T-helper 2 cell (primary cell): ENCODE data around the gene PROM2.

ENCODE experiments used
- DNase-seq, 5 experiments: peaks; one replicate each; pipeline versions ENCODE4 v3.0.0 to v3.0.0-alpha.2; 2012 to 2022

The PROM2 gene

DNA sequence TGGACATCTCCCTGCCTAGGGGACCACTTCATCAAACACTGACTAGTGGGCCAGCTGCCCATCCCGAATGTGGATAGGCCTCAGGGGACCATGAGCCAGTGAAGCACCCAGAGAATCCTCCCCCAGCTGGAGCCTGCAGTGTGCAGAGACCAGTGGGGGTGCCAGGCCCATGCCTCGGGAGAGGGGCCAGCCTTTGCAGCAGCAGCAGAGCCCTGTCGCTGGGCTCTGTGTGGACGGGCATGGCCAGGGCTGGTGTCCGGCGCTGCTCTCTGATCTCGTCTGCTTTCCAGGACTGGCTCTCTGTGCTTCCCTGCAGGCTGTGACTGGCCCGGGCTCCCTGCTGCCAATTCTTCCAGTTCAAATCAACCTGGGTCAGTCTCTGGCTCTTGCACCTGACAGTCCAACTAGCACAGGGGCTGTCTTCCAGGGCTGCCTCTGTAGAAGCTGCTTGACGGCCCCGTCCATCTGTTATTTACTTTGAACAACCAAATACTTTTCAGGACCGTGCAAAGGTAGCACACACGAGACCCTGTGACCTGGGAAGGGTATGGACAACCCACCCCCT, 34.3 kb downstream of the PROM2 start:
- no peak for DNase-seq

DNA sequence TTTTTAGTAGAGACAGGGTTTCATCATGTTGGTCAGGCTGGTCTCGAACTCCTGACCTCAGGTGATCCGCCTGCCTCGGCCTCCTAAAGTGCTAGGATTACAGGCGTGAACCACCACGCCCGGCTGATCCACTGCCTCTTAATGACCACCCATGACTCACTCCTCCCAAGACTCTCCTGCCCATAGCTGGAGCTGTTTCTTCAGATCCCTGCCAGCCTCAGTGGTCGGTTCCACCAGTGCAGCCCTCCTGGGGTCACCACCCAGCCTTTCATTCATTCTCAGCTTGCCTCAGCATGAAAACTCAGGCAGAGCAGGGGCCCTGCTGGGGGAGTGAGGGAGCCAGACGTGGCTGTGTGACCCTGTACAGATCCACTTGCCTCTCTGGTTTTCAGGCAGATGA, 35.4 kb downstream of the PROM2 start:
- no peak for DNase-seq

DNA sequence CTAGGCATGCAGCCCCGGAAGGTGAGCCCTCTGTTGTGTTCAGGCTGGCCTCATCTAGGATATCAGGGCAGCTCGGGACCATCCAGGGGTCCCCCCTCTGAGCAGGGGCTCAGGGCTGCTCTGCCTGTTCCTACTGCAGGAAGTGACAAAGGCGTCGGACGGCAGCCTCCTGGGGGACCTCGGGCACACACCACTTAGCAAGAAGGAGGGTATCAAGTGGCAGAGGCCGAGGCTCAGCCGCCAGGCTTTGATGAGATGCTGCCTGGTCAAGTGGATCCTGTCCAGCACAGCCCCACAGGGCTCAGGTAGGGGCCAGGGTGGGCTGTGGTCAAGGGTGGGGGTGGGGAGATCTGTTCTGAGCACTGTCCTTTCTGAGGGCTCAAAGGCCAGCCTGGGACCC, 36.0 kb downstream of the PROM2 start:
- no peak for DNase-seq

DNA sequence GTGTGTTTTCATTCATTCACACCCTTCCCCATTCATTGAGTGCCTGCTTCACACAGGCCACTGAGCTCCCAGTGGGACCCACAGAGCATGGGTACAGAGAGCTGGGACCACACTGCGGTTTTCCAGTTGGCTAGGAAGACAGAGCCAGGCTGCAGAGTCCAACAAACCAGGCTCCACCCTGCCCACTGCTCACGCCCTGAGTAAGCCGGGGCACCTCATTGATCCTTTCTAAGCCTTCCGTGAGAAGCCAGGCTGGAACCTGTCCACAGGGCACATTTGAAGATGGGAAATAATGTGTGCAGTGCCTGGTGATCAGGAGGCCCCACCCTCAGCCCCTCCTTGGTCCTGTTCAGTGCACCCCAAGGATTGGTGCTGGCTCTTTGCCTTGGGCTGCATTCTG, 36.4 kb downstream of the PROM2 start:
- no peak for DNase-seq

DNA sequence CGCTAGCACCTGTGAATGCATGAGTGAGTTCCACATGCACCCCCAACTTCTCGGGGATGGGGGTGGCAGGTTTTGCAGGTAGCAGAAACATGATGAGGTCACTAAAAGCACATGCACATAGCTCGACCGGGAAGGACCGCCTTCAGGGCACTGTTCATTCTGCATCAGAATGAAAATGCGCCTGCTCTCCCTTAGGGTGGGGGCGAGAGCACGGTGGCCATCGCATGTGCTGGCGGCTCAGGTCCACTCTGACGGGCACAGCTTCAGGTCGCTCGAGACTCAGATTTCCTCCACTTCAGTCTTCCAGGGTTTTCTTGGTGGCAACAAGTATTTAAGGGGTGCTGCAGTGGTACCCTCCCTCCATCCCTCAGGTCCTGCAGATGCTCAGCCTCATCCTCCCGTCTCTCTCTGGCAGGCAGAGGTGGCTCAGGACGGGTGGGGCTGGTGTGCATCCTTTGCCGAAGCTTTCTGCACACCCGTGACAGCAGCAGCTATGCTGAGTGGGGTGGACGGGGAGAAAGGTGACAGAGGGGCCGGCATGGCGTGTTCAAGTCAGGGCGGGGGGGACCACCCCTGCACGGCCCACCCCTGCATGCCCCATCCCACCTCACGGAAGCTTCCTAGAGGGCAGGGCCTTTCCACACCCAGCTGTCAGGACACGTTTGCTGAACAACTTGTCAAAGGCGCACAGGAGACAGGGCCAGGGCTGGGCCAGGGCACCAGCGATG, 37.7 kb downstream of the PROM2 start:
- no peak for DNase-seq

DNA sequence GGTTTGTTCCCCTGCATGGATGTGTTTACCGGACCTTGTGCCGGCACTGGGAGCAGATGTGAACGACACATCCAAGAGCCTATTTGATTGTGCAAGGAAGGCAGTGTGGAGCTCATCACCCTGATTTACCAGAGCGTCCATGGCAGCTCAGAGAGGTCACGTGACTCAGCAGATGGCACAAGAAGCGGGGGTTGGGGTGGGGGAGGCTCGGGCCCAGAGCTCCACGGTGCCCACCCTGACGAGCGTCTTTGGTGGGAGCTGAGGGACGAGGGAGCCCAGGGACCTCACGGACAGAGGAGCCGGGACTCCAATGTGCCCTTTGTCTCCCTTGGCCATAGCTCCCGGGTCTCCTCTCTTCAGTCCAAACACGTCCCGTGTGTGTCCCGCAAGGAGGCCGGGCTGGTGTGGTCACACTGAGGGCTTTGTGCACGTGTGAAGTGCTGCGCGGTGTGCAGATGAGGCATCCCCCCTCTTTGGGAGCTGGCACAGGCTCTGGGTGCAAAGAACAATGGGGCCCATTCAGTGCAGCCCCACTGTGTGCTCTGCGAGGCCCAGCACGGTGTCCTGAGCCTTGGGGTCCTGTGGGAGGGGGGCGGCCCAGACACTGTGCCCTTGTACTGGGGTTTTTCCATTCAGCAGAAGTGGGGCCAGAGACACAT, 38.4 kb downstream of the PROM2 start:
- no peak for DNase-seq

DNA sequence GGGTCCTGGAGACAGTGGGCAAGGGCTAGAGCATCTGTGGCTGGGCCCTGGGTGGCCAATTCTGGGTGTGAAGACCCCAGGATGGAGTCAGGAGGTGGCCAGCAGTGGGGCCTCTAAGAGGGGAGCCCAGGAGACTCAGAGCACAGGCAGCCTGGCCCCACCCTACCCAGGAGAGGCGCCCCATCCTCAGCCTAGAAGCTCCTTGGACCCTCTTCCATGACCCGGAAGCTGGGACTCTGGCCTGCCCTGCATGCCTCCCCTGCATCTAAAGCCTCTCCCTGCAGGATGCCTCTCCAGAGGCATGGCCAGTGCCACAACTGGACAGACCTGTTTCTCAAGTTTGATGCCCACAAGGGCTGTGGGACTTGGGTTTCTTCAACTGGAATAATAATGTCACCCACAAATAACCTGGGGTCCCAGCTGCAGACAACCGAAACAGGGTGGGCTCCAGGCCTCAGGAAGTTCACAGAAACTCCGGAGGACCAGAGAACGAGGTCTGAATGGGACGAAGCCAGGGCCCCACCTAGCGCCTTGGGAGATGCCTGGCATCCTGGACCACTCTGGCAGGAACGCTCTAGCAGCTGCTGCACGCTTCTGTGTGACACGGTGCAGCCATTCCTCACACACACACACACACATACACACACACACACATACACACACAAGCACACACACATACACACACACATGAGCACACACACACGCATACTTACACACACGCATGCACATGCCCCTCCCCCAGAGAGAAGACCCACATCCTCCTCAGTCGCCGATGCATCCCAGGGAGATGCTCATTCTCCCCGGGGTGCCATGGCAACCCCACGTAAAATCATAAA, 39.3 kb downstream of the PROM2 start:
- DNase-seq, result no peak

DNA sequence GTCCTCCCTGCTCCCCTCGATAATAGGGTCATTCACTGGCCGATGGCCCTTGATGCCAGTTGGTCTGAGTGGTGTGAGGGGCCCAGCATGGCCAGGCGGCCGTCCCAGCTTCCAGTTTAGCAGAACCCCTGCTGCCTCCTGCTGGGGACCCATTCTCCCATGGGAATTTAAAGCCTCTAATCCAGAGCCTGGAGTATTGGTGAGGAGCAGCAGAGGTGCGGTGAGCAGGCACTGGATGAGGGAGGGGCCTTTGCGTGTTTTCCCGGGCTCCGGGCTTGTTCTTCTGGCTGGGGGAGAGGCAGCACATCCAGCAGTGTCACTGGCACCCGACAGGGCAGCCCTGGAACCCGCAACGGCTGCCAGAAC, 40.3 kb downstream of the PROM2 start:
- no peak for DNase-seq

DNA sequence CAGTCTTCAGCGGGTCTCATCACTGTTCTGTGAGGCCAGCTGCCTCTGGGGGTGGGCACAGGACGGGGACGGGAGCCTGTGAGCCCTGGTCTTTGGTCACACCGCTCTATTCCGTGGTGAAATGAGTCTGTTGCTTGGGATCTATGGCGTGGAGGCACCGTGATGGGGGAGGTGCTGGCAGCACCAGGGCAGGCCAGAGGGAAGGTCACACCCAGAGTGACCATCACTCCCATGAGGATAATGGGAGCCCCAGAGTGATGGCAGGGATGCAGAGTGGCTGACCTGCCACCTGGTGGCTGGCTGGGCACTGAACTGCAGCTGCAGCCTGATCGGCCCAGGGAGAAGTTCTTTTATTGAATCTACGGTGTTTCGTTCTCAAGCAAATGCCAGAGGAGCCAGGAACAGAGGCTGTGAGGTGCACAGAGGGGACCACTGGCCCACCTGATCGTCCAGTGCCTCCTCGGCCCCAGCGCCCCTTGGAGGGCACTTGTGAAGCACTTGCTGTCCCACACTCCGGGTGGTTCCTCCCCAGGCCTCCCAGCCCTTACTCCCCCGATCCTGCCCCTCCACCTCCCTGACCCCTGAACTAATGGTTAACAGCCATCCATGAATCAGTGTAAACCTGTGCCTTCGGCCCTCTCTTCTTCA, 40.8 kb downstream of the PROM2 start:
- no peak for DNase-seq

DNA sequence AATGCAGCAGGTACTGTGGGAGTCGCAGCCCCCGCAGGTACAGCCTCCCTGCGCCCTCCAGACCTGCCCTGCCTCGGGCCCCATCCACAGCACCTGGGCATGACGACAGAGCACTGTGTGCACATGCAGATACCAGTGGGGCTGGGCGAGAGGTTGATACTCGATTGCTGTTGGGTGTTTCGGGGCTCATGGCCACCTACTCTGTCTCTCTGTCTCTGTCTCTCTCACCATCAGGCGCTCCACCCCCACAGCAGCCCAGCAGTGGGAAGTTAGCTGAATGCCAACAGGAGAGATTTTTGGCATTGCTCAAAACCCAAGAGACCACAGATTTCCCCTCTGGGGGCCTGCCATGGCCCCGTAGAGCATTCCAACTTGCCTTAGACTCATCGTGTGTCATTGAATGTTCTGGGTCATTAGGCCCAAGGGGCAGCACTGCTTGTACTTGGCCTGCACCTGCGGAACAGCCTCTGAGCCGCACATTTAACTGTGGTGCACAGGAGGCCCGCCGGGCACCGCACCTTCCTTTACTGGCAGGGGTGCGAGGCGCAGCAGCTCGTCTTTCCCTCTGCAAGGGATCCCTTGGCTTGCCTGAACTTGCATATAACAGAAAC, 41.7 kb downstream of the PROM2 start:
- DNase-seq, result no peak

DNA sequence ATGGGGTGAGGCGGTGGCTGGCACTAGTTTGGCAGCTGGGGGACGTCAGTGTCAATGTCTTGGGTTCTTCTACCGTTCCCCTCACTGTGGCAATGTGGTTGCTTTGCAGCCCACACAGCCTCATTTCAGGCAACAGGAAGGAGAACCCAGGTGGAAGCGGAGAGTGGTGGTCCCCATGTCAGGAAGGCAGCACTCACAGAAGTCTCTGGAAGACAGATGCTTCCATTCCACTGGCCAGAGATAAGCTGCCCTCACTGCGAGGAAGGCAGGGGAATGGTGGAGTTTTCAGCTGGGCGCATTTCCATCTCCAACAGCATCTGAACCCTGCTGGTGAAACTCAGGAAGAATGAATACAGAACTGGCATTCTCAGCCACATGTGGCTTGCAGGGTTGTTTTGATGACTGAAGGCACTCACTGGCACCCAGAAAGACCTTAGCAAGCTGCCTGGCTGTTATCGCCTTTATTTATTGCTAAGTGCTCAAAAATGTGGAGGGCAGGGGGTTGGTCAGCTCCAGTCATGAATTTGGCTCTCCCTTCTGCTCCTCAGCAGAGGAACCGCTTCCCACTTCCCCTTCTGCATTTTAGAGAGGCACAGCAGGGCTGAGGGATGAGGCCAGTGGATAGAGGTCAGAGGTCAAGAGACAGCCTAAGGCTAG, 42.3 kb downstream of the PROM2 start:
- no peak for DNase-seq

DNA sequence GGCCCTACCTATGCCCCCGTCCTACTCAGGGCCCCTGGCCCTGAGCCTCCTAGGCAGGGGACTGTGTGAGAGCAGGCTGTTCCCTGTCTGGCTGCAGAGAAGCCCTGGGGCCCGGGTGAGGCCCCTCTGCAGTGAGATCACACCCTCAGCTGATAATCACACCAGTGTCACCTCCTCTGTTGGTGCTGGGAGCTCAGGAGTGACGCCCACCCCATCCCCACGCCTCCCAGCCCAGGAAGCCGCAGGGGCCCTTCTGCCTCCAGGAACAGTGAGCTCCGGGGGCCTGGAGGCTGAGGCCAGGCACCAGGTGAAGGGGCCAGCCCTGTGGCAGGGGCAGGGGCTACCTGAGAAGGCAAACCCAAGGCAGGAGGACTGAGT, 42.9 kb downstream of the PROM2 start:
- no peak for DNase-seq

DNA sequence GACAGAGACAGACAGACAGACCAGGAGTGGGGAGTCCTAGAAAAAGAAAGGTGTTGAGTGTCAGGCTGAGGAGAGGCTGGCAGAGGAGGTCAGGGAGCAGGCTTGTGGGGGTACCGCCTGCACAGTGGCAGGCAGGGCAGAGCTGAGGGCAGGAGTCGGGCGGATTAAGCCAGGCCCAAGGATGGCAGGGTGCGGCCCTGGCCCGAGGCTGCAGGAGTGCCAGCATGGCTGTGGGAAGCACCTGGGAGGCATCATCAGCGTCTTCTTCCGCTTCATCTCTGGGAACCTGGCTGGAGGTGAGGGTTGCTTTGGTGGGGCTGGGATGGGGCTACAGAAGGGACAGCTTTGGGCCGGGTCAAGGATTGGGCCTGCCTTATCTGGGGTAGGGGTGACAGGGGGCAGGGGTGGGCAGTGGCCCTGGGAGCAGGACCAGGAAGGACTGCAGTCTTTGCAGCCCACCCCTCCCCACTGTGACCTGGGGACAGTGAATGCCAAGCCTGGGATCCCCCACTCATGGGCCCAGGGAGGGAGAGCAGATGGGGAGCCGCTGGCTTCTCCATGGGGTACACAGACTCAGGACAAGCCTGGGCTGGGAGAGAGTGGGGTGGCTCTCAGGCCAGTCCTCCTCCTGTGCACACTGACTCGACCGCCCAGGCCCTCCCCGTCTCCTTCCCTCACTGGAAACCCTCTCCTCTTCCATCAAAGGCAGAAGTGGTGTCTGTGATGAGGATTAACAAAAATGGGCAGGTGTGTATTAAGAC, 43.6 kb downstream of the PROM2 start:
- DNase-seq, result no peak

DNA sequence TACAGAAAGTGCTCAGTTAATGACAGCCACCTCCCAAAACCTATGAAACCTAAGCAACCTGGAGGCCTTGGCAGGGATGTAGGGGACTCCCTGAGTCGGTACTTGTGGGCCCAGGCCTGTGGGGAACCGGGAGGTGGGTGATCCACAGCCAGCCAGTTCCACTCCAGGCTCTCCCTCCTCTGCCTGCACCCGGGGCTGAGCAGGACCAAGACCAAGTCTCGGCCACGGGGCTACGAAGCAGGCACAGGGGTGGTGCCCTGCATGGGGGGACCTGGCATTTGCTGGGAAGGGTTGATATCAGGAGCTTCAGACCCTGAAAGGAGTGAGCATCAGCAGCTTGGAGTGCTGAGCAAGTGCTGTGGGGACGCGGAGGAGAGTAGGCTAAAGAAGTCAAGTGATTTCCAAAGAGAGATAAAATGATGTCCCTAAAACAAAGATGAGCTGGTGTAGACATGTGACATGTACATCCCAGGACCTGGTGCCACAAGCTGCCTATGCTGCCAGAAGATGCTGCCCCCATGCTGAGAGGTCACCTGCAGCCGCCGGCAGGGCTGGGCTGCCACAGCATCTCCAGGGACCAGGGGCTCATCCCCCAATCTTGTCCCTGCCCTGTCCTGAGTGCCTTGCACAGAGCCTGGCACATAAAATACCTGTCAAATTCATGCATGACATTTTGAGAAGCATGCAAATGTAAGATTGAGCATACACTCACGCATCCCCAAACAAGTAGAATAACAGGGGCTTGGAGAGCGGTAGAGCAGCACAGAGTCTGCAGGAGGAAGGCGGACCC, 44.4 kb downstream of the PROM2 start:
- no peak for DNase-seq

DNA sequence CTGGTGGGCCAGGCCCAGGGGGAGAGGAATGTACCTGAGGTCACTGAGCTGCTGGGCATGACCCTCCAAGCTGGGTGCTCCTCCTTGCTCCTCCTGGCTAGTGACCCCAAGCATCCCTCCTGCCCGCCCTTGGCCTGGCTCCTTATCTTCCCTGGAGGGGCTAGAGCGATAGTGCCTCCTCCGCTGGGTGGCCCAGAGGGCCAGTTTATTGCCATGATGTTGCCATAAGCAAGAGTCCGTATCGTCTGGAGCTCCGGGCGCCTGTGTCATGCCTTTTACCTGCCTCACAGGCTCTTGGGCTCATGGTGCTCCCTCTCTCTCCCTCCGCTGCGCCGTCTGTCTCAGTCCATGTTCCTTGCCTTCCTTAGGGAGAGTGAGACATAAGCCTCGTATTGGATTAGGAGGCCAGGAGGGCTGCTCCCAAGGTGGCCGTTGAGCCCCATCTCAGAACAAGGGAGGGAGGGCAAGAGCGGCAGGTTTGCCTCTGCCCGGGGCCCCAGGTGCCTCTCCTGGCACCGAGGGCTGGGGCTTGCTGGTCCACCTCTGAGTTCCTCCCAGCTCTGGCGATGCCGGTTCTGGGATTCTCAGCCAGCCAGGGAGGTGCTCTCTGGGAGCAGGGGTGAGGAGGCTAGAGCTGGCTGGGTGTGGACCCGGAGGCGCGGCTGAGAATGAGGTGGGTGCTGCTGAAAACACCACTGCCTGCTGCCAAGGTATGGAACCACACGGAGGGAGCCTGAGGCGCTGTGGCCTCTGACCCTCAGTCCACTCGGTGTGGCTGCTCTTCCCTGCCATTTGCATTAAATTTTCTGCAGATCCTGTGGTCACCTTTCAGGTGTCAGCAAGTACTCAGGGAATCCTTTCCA, 45.5 kb downstream of the PROM2 start:
- DNase-seq, result no peak

DNA sequence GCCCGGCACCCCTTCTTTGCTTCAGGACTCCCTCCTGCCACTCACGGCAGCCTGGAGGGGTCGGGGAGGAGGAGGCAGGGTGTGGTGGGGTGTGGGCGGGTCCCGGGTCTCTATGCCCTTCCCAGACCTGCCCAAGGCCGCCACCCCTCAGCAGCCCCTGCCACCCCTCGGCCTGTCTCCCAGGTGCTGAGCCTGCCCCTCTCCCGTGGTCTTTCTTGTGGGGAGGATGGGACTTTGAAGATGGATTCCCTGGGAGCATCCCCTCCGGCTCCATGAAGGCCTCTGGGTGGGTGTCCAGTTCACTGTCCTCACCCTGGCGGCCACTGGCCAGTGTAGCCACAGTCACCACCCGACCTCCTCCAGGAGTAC, 46.1 kb downstream of the PROM2 start:
- no peak for DNase-seq

DNA sequence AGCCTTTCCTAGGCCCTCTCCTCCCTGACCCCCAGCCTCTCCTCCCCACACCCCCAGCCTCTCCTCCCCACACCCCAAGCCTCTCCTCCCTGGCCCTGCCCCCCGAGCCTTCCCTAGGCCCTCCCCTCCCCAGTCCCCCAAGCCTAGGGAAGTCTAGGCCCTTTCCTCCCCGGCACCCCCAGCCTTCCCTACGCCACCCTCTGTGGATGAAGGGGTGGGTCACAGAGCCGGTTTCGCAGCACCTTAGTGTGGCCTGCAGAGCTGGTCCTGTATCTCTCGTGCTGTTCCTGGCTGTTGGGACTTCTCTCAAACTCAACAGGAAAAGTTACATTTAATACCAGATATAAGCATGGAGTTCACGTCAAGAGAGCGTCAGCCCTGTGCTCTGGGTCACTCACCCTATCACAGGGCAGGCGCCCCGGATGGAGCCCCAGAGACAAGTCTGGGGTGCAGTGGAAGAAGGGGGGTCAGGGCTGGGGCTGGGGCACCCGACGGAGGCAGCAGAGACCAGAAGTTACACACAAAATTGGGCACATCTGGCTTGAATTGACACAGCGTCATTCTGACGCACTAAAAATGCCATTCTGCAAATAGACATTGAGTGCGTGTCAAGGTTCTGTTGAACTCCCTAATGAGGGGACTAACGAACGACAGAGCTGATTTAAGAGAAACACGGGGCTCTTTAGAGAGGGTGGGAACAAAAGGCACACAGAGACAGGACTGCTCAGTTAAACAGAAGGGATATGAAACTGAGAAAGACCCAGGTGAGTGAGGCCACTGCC, 46.9 kb downstream of the PROM2 start:
- no peak for DNase-seq

DNA sequence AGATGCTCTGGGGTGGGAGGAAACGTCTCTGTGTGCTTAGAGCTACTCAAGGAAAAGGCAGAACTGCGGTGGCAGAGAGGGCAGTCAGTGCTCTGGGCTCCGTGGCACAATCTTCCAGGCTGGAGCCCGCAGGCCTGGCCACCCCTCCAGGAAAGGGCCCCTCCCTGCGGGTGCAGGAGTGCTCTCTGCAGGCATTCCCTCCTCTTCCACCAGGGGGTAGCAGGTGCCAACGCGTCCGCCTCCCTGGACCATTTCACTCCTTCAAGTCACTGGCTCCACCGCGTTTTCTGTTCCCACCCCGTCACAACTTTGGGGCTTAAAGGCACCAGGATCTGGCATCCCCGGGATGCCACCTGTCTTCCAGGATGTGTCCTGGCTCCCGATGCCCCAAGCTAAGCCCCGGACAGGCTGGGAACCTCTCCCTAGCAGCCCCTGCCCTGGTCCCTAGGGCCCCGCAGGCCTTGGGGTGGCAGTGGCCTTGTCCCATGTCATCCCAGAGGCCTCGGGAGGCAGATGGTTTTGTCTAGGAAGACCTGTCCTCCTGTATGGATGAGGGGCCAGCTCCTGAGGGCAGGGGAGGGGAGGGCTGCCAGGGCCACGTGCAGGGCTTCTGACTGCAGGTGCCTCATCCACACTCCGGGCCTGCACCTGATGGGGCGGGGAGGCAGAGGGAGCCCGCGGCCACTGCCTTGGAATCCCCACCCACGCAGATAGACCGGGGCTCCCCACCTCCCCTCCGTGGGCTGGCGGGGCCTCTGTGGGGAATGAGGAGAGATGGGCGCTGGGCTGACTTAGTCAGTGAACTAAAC, 49.3 kb downstream of the PROM2 start:
- peak in 1 of 5 experiments; percentile 7 for DNase-seq
